H1 (cell line): ENCODE data around the gene ZNF775. TPM values are rescaled to one million over a fixed set of nuclear protein-coding genes. Genes with fewer than 3 reads are reported as not detected.

Experiments used
- BCL11A ChIP-seq, 2 experiments: IDR thresholded peaks; one replicate each; pipeline ENCODE4 v1.6.1; 2011; ENCODE audit warnings: low read depth in 2 of 2, low read length in 2 of 2, mild to moderate bottlenecking in 2 of 2
- CBX5 ChIP-seq: fragments of 300-800, 300-1000 bp; sonication (generic); IDR thresholded peaks from 2 replicates; pipeline ENCODE4 v1.7.1; 2016; ENCODE audit warnings: antibody characterized with exemption, low read length, low read depth
- POLR2AphosphoS5 ChIP-seq: IDR thresholded peaks from 2 replicates; pipeline ENCODE4 v1.6.1; 2011; ENCODE audit warnings: low read depth, low read length
- RBBP5 ChIP-seq: IDR thresholded peaks from 2 replicates; pipeline ENCODE4 v1.7.1; 2012; ENCODE audit warnings: low read depth, mild to moderate bottlenecking, inconsistent platforms, low read length, moderate library complexity, borderline replicate concordance
- SIN3A ChIP-seq, 2 experiments: IDR thresholded peaks in 1 of 2; conservative IDR thresholded peaks in 1 of 2; 2 replicates each; pipeline ENCODE4 v1.6.1; 2011 to 2012; ENCODE audit warnings: low read length in 2 of 2, improper control_type of control experiment in 1 of 2, low read depth in 1 of 2, mild to moderate bottlenecking in 1 of 2
- SRF ChIP-seq: IDR thresholded peaks from 2 replicates; pipeline ENCODE4 v1.6.1; 2011; ENCODE audit warnings: mild to moderate bottlenecking, low read depth, low read length, moderate library complexity
- polyA plus RNA-seq, 7 experiments: library from polyadenylated mRNA; depleted of rRNA in 3 of 7; stranded (reverse) in 5 of 7; unstranded in 2 of 7; fragments of >200 nt in 5 of 7; fragments of 200-250 nt in 2 of 7; gene quantifications; 1 replicate in 5 of 7; 2 replicates in 1 of 7; 4 replicates in 1 of 7; pipeline versions ENCODE4 v1.2.1 to v1.2.3, GENCODE V29; 2011 to 2013; ENCODE audit warnings: missing spikeins in 2 of 7, mixed read lengths in 2 of 7
- total RNA-seq: library from RNA; stranded (reverse); fragmentation: NEBNext Ultra II Directional; extraction: Animal tissue kit (Norgen Biotek cat#: 25700); gene quantifications from 2 replicates; pipeline ENCODE4 v1.2.1, GENCODE V29; 2021
- TF ChIP-seq, protein P1 (sequence below): IDR thresholded peaks from 2 replicates; pipeline ENCODE4 v1.6.1; 2012; ENCODE audit warnings: inconsistent platforms

Gene ZNF775
- total and polyA plus RNA-seq, 2 of the 8 experiments (the other 6 are each of a cell fraction or from before 2014, with no cell fraction given): 13.6 to 21.5 TPM

DNA sequence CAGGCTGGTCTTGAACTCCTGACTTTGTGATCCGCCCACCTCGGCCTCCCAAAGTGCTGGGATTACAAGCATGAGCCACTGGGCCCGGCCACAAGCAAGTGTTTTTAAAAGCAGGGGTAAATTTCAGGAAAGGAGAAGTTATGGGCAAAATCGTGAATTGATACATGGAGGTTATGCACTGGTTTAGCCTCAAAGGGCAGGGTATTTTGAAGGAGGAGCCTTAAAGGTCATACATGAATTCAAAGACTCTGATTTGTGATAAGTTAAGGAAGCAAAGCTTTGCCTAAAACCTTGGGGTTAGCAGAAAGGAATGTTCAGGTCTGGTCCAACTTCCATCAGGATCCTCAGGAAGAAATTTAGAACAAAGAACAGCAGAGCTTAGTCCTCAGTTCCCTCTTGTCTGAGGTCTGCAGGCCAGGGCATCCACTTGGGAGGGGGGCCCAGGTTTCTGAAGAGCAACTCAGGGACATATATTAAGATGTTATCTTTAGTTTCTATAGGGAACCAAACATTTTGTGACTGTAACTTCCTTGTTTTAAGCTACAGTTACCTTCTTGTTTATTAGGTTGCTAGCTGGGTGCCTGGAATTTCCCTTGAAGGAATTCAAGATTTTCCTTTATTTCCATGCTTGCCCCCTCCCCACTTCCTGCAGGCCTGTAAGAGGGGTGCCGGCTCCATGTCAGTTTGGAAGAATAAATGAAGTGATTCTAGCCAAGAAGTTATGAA, 13.3 kb upstream of the ZNF775 start (continued):
- TF ChIP-seq SIN3A (conservative IDR thresholded peaks at IDR 0.05 in 1 of 2, IDR thresholded peaks at IDR 0.05 in 1 of 2; ENCODE audit: low read depth in 1 of 2, low read length in 2 of 2) (no peak), CBX5 (no peak), SRF (no peak), RBBP5 (no peak), POLR2AphosphoS5 (no peak), BCL11A (IDR thresholded peaks at IDR 0.05; ENCODE audit: low read depth in 2 of 2, low read length in 2 of 2) (no peak)
- TF ChIP-seq, protein P1, sequence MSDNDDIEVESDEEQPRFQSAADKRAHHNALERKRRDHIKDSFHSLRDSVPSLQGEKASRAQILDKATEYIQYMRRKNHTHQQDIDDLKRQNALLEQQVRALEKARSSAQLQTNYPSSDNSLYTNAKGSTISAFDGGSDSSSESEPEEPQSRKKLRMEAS: no peak
